IMR-90 (cell line): ENCODE results near the gene WAC. TPM values are rescaled to one million over a fixed set of nuclear protein-coding genes. Genes with fewer than 3 reads are reported as not detected.

Experiments
- ATAC-seq: fragments of 200-7000 bp; cut with Tn5 transposase; 2 replicates; pipeline ENCODE4 v1.9.1; 2020; ENCODE audit warnings: low read depth, mild to moderate bottlenecking, moderate library complexity
- BruUV-seq: library from RNA; stranded (reverse); fragments of 400-500 nt; replicated peaks from 2 replicates; lab custom pipeline; 2021; lab: Mats Ljungman, UMichigan
- CTCF ChIA-PET: fragments of 300-600 bp; formaldehyde crosslinking; extraction: SDS; loops from one replicate; lab custom pipeline; 2021; ENCODE audit warnings: antibody characterized with exemption; lab: Yijun Ruan, JAX
- POLR2A ChIA-PET: fragments of 300-600 bp; sonication (Branson Sonifier 250); formaldehyde crosslinking; loops from one replicate; lab custom pipeline; 2022; ENCODE audit warnings: antibody characterized with exemption; ENCODE audit not compliant: unreplicated experiment; lab: Charles Lee
- DNase-seq: peaks from one replicate; pipeline ENCODE4 v3.0.0; 2013
- H2AFZ ChIP-seq: replicated peaks from 2 replicates; pipeline ENCODE3; 2013; ENCODE audit warnings: low read length, mild to moderate bottlenecking; ENCODE audit not compliant: poor library complexity
- H2AK5ac ChIP-seq: 2 replicates; pipeline ENCODE4 v1.6.1; 2013; ENCODE audit warnings: low read depth, low read length, inconsistent platforms
- H2AK9ac ChIP-seq: replicated peaks from 2 replicates; pipeline ENCODE3; 2013; ENCODE audit warnings: mild to moderate bottlenecking, low read depth, low read length, moderate library complexity; ENCODE audit not compliant: poor library complexity
- H2BK120ac ChIP-seq: 2 replicates; pipeline ENCODE4 v1.6.1; 2013; ENCODE audit warnings: low read depth, low read length, inconsistent platforms
- H2BK15ac ChIP-seq: 3 replicates; pipeline ENCODE4 v1.6.1; 2013; ENCODE audit warnings: low read depth, low read length, inconsistent platforms
- H2BK20ac ChIP-seq: 2 replicates; pipeline ENCODE4 v1.6.1; 2013; ENCODE audit warnings: low read depth, mild to moderate bottlenecking, inconsistent platforms, low read length, moderate library complexity
- H2BK5ac ChIP-seq: 2 replicates; pipeline ENCODE4 v1.6.1; 2013; ENCODE audit warnings: mild to moderate bottlenecking, low read depth, low read length, inconsistent platforms; ENCODE audit not compliant: poor library complexity, severe bottlenecking
- H3K14ac ChIP-seq: replicated peaks from 2 replicates; pipeline ENCODE4 v1.6.1; 2013; ENCODE audit warnings: low read depth, low read length, inconsistent platforms
- H3K18ac ChIP-seq: 2 replicates; pipeline ENCODE4 v1.6.1; 2013; ENCODE audit warnings: low read depth, low read length, control low read depth
- H3K23ac ChIP-seq: 2 replicates; pipeline ENCODE4 v1.6.1; 2013; ENCODE audit warnings: low read depth, low read length, inconsistent platforms
- H3K27ac ChIP-seq: 2 replicates; pipeline ENCODE4 v1.5.1; 2013; ENCODE audit warnings: mild to moderate bottlenecking, control low read depth, low read length; ENCODE audit not compliant: insufficient read depth
- H3K27me3 ChIP-seq: 2 replicates; pipeline ENCODE4 v1.6.1; 2013; ENCODE audit warnings: low read length; ENCODE audit not compliant: control insufficient read depth, insufficient read depth
- H3K36me3 ChIP-seq: 2 replicates; pipeline ENCODE4 v1.6.1; 2013; ENCODE audit warnings: low read length, mixed read lengths; ENCODE audit not compliant: control insufficient read depth, insufficient read depth
- H3K4ac ChIP-seq: 2 replicates; pipeline ENCODE4 v1.6.1; 2013; ENCODE audit warnings: low read depth, low read length, inconsistent platforms
- H3K4me1 ChIP-seq: 2 replicates; pipeline ENCODE4 v1.6.1; 2013; ENCODE audit warnings: low read length, mixed read lengths; ENCODE audit not compliant: control insufficient read depth, insufficient read depth
- H3K4me2 ChIP-seq: 2 replicates; pipeline ENCODE4 v1.6.1; 2013; ENCODE audit warnings: low read depth, mild to moderate bottlenecking, control low read depth, low read length, moderate library complexity
- H3K4me3 ChIP-seq: 2 replicates; pipeline ENCODE4 v1.5.1; 2013; ENCODE audit warnings: low read depth, mild to moderate bottlenecking, control low read depth, low read length, moderate library complexity; ENCODE audit not compliant: insufficient read depth
- H3K56ac ChIP-seq: 2 replicates; pipeline ENCODE4 v1.6.1; 2013; ENCODE audit warnings: low read length, inconsistent platforms; ENCODE audit not compliant: insufficient read depth; ENCODE audit errors: extremely low read depth
- H3K79me1 ChIP-seq, 2 experiments: 2 replicates each; pipeline ENCODE4 v1.6.1; 2013; ENCODE audit warnings: low read length in 2 of 2, inconsistent platforms in 1 of 2, low read depth in 1 of 2
- H3K9ac ChIP-seq: 2 replicates; pipeline ENCODE4 v1.6.1; 2013; ENCODE audit warnings: low read depth, low read length, control low read depth
- H3K9me1 ChIP-seq: 2 replicates; pipeline ENCODE4 v1.6.1; 2013; ENCODE audit warnings: low read length, inconsistent platforms; ENCODE audit not compliant: insufficient read depth
- H3K9me3 ChIP-seq: 2 replicates; pipeline ENCODE4 v1.6.1; 2013; ENCODE audit warnings: low read length; ENCODE audit not compliant: control insufficient read depth, insufficient read depth
- H4K20me1 ChIP-seq: 2 replicates; pipeline ENCODE4 v1.6.1; 2013; ENCODE audit warnings: low read length, inconsistent platforms; ENCODE audit not compliant: insufficient read depth
- H4K5ac ChIP-seq: 2 replicates; pipeline ENCODE4 v1.6.1; 2013; ENCODE audit warnings: mild to moderate bottlenecking, low read depth, low read length, control low read depth
- H4K8ac ChIP-seq, 2 experiments: 2 replicates each; pipeline ENCODE4 v1.6.1; 2013; ENCODE audit warnings: low read depth in 2 of 2, low read length in 2 of 2, control low read depth in 1 of 2, inconsistent platforms in 1 of 2
- H4K91ac ChIP-seq: 2 replicates; pipeline ENCODE4 v1.6.1; 2013; ENCODE audit warnings: low read depth, low read length, inconsistent platforms; ENCODE audit not compliant: insufficient read depth
- CTCF ChIP-seq: conservative IDR thresholded peaks from 2 replicates; pipeline ENCODE4 v1.5.1; 2012; ENCODE audit warnings: mild to moderate bottlenecking, low read depth, low read length, improper control_type of control experiment
- WGBS, 2 experiments: methylation state at CpG; one replicate each; pipeline versions ENCODE4 v1.1.5 to v1.1.7; 2013; ENCODE audit warnings: missing lambda C conversion rate in 2 of 2; ENCODE audit not compliant: insufficient read length in 1 of 2; ENCODE audit errors: extremely low coverage in 2 of 2; 5-methylcytosine and 5-hydroxymethylcytosine counted together
- dilution Hi-C: fragments of 300-500 bp; cut with HindIII; formaldehyde crosslinking; loops from one replicate; pipeline ENCODE4 v1.14.3; 2018; ENCODE audit warnings: low sequenced_read_pairs; ENCODE audit not compliant: unreplicated experiment
- in situ Hi-C: fragments of 300-500 bp; cut with MboI; formaldehyde crosslinking; loops from 3 replicates; pipeline ENCODE4 v1.14.3; 2019; ENCODE audit warnings: low sequenced_read_pairs, inconsistent platforms, mixed read lengths
- intact Hi-C: fragments of 100-400 bp; cut with micrococcal nuclease; formaldehyde crosslinking; loops from 2 replicates; pipeline ENCODE4 v1.10.0; 2022
- polyA plus RNA-seq, 3 experiments: library from polyadenylated mRNA; depleted of rRNA; stranded (reverse); fragments of >200 nt; gene quantifications; 2 replicates each; pipeline ENCODE4 v1.2.3, GENCODE V29; 2012; ENCODE audit warnings: low replicate concordance in 1 of 3
- total RNA-seq: library from RNA; depleted of rRNA; stranded (reverse); fragments of >200 nt; gene quantifications from 2 replicates; pipeline ENCODE4 v1.2.3, GENCODE V29; 2012

Gene WAC
- total and polyA plus RNA-seq, 2 of the 4 experiments (the other 2 are of a cell fraction) = 39.6 to 52.2 TPM

- Histone ChIP-seq H3K23ac (no peak overlapping the region), H2BK15ac (no peak overlapping the region), H2BK5ac (no peak overlapping the region), H4K20me1 (peaks cover 89% of the 10 kb centered on the region), H3K4me1 (peaks cover 4% of the 10 kb centered on the region), H3K79me1 (peaks cover 6 to 45% of the 10 kb centered on the region in 2 experiments; a peak in 3 of 4 replicates), H3K18ac (no peak overlapping the region), H3K27me3 (no peaks in the 10 kb centered on the region), H3K9ac (no peak overlapping the region), H4K8ac (no peak overlapping the region), H2AK5ac (no peak overlapping the region), H3K4me3 (no peak overlapping the region), H3K9me3 (no peaks in the 10 kb centered on the region), H3K4ac (no peak overlapping the region), H2AK9ac (no peak overlapping the region), H4K5ac (no peak overlapping the region), H2BK20ac (no peak overlapping the region), H3K4me2 (no peak overlapping the region), H3K14ac (no peak overlapping the region), H4K91ac (no peak overlapping the region), H2BK120ac (no peak overlapping the region), H3K56ac (no peak overlapping the region), H3K36me3 (peaks cover 14% of the 10 kb centered on the region), H2AFZ (no peak overlapping the region), H3K9me1 (peaks cover 2% of the 10 kb centered on the region; the same call in 1 of the 2 replicates), H3K27ac (no peak overlapping the region)
- CTCF ChIA-PET = no interaction called here
- WGBS, 2 experiments = no CpG with 5 or more reads among the region's 6 CpGs
- intact Hi-C loops (no loop called here), dilution Hi-C loops (no loop called here), in situ Hi-C loops (no loop called here)
- no peak for DNase-seq
- no peak for ATAC-seq
- BruUV-seq = no TSS peak
- TF ChIP-seq CTCF = no peak
- POLR2A ChIA-PET = no interaction called here
Observed at GRCh38 chr10:28554009-28554408, 21.1 kb downstream of the WAC start.
